Muscle of leg (tissue), 11 donors: ENCODE measurements around the gene INSRR. TPM values are rescaled to one million over a fixed set of nuclear protein-coding genes. Genes with fewer than 3 reads are reported as not detected.

ENCODE experiments used
- DNase-seq: peaks from one replicate; pipeline ENCODE4 v3.0.0; 2013
- H3K27ac ChIP-seq: one replicate; pipeline ENCODE4 v1.5.1; 2013; ENCODE audit warnings: mild to moderate bottlenecking, low read length, control low read depth
- H3K27me3 ChIP-seq: one replicate; pipeline ENCODE4 v1.6.1; 2013; ENCODE audit warnings: low read length; ENCODE audit not compliant: control insufficient read depth, insufficient read depth
- H3K36me3 ChIP-seq: one replicate; pipeline ENCODE4 v1.6.1; 2013; ENCODE audit warnings: low read length; ENCODE audit not compliant: control insufficient read depth, insufficient read depth
- H3K4me1 ChIP-seq: one replicate; pipeline ENCODE4 v1.6.1; 2013; ENCODE audit warnings: low read length; ENCODE audit not compliant: control insufficient read depth, insufficient read depth
- H3K4me3 ChIP-seq: one replicate; pipeline ENCODE4 v1.5.1; 2013; ENCODE audit warnings: low read length, control low read depth
- H3K9me3 ChIP-seq: replicated peaks from 2 replicates; pipeline ENCODE4 v1.6.1; 2013; ENCODE audit warnings: low read depth, low read length; ENCODE audit not compliant: control insufficient read depth
- WGBS: methylation state at CpG from one replicate; pipeline ENCODE4 v1.1.5; 2013; ENCODE audit warnings: missing lambda C conversion rate; ENCODE audit not compliant: insufficient coverage; 5-methylcytosine and 5-hydroxymethylcytosine counted together
- polyA plus RNA-seq, 8 donors: library from polyadenylated mRNA; unstranded; fragments of 120-200 nt; gene quantifications; one replicate each; pipeline versions ENCODE4 v1.2.1 to v1.2.3, GENCODE V29; 2013; ENCODE audit warnings: inconsistent platforms in 1 of 8, low replicate concordance in 1 of 8; ENCODE audit not compliant: insufficient read length in 8 of 8, insufficient read depth in 1 of 8
- total RNA-seq: library from RNA; stranded (reverse); fragments of 120-200 nt; gene quantifications from one replicate; pipeline ENCODE4 v1.2.4, GENCODE V29; 2013

The INSRR gene
- total and polyA plus RNA-seq, 9 donors = 0.18 to 1.2 (median 0.58) TPM

- Histone ChIP-seq H3K9me3 (no peaks in the 10 kb centered on the region), H3K4me1 (peaks cover 9% of the 10 kb centered on the region), H3K4me3 (no peak overlapping the region), H3K36me3 (no peaks in the 10 kb centered on the region), H3K27ac (no peak overlapping the region), H3K27me3 (peaks cover 36% of the 10 kb centered on the region)
- no peak for DNase-seq
- 40% methylated on average over 13 of the region's 16 CpGs for WGBS
Measured at GRCh38 chr1:156874572-156875340, 15.8 kb upstream of the INSRR start.

GRCh38 chr1:156874142-156874541 lies 15.2 kb upstream of the INSRR start:
- H3K36me3 ChIP-seq = no peaks in the 10 kb centered on the region
- peaks cover 9% of the 10 kb centered on the region for H3K4me1 ChIP-seq
- no peaks in the 10 kb centered on the region for H3K9me3 ChIP-seq
- H3K4me3 ChIP-seq = no peak overlapping the region
- H3K27ac ChIP-seq = no peak overlapping the region
- DNase-seq = no peak
- 67% methylated on average over 3 of the region's 5 CpGs for WGBS
- H3K27me3 ChIP-seq = peaks cover 36% of the 10 kb centered on the region

DNA sequence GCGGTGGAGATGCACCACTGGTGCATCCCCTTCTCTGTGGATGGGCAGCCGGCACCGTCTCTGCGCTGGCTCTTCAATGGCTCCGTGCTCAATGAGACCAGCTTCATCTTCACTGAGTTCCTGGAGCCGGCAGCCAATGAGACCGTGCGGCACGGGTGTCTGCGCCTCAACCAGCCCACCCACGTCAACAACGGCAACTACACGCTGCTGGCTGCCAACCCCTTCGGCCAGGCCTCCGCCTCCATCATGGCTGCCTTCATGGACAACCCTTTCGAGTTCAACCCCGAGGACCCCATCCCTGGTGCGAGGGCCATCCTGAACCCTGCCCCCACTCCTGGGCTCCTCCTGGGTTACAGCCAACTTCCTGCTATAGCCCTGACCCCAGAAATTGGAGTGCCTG lies 14.7 kb upstream of the INSRR start:
- DNase-seq = no peak
- WGBS = 90% methylated on average over 13 of the region's 18 CpGs
- peaks cover 32% of the 10 kb centered on the region for H3K27me3 ChIP-seq

GRCh38 chr1:156869455-156869854 lies 10.5 kb upstream of the INSRR start:
- 97% methylated on average over 6 of the region's 9 CpGs for WGBS
- H3K27me3 ChIP-seq = peaks cover 10% of the 10 kb centered on the region
- H3K36me3 ChIP-seq = no peaks in the 10 kb centered on the region
- peaks cover 8% of the 10 kb centered on the region for H3K4me1 ChIP-seq
- H3K9me3 ChIP-seq = no peaks in the 10 kb centered on the region
- no peak overlapping the region for H3K27ac ChIP-seq
- H3K4me3 ChIP-seq = no peak overlapping the region
- DNase-seq = no peak

More for the DNA sequence above, 14.7 kb upstream of the INSRR start:
- no peak overlapping the region for H3K27ac ChIP-seq
- H3K4me3 ChIP-seq = no peak overlapping the region
- no peaks in the 10 kb centered on the region for H3K9me3 ChIP-seq
- H3K36me3 ChIP-seq = no peaks in the 10 kb centered on the region
- H3K4me1 ChIP-seq = peaks cover 9% of the 10 kb centered on the region

- 60% methylated on average over 12 of the region's 13 CpGs for WGBS
- no peaks in the 10 kb centered on the region for H3K36me3 ChIP-seq
- peaks cover 8% of the 10 kb centered on the region for H3K4me1 ChIP-seq
- no peak overlapping the region for H3K27ac ChIP-seq
- peaks cover 17% of the 10 kb centered on the region for H3K27me3 ChIP-seq
- DNase-seq = no peak
- no peaks in the 10 kb centered on the region for H3K9me3 ChIP-seq
- no peak overlapping the region for H3K4me3 ChIP-seq
Measured at GRCh38 chr1:156868341-156868740, 9.4 kb upstream of the INSRR start.

GRCh38 chr1:156866249-156866909 lies 7.5 kb upstream of the INSRR start:
- Histone ChIP-seq H3K27me3 (peaks cover 36% of the 10 kb centered on the region), H3K4me3 (no peak overlapping the region), H3K36me3 (no peaks in the 10 kb centered on the region), H3K9me3 (no peaks in the 10 kb centered on the region), H3K4me1 (peaks cover 11% of the 10 kb centered on the region), H3K27ac (no peak overlapping the region)
- WGBS = no CpG with 5 or more reads among the region's 12 CpGs
- no peak for DNase-seq

DNA sequence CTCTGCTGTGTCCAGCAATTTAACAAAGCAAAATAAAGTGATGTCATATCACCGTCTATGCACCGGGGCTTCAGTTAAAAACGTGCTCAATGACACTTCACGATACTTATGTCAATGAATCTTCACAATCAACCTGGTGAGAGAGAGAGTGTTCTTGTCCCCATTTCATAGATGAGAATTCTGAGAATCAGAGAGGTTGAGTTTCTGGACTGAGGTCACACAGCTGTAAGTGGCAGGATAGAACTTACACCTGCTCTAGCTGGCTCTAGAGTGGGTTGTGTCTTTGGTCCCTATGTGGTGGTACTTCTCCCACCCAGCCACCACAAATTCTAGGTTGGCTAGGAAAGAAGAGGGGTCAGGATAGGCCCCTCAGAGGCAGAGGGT lies 6.9 kb upstream of the INSRR start:
- no peaks in the 10 kb centered on the region for H3K9me3 ChIP-seq
- H3K4me1 ChIP-seq = peaks cover 16% of the 10 kb centered on the region
- H3K27me3 ChIP-seq = peaks cover 41% of the 10 kb centered on the region
- H3K4me3 ChIP-seq = no peak overlapping the region
- no peak for DNase-seq
- no CpG with 5 or more reads among the region's 4 CpGs for WGBS
- no peak overlapping the region for H3K27ac ChIP-seq
- no peaks in the 10 kb centered on the region for H3K36me3 ChIP-seq

DNA sequence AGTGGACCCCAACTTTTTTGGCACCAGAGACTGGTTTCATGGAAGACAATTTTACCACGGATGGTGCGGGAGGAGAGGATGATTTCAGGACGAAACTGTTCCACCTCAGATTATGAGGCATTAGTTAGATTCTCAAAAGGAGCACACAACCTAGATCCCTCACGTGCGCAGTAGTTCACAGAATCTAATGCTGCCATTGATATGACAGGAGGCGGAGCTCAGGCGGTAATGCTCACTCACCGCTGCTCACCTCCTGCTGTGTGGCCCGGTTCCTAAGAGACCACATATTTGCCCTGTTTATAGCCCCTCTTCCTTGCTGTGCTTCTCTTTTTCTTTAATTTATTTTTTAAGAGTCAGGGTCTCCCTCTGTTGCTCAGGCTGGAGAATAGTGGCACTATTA lies 6.3 kb upstream of the INSRR start:
- H3K36me3 ChIP-seq = no peaks in the 10 kb centered on the region
- H3K4me3 ChIP-seq = no peak overlapping the region
- no peaks in the 10 kb centered on the region for H3K9me3 ChIP-seq
- H3K4me1 ChIP-seq = peaks cover 21% of the 10 kb centered on the region
- no peak overlapping the region for H3K27ac ChIP-seq
- peaks cover 47% of the 10 kb centered on the region for H3K27me3 ChIP-seq
- WGBS = 64% methylated on average over 5 of the region's 9 CpGs
- no peak for DNase-seq

DNA sequence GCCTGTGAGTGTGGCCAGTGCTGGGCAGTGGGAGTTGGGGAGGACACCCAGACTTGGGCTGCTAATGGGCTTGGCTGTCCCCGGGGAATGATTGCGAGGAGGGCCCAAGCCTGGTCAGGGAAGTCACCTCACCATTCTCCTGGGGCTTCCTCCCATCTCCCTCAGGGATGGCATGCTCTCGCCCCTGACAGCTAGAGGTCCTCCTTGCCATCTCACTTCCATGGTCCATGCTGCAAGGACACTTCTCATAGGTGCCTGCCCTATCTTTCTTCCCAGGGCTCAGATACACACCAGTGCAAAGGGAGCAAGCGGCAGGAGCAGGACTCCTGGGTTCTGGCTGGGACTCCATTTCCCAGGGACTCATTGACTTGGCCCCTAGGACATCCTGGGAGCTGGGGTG lies 5.9 kb upstream of the INSRR start:
- no peaks in the 10 kb centered on the region for H3K36me3 ChIP-seq
- H3K27me3 ChIP-seq = peaks cover 51% of the 10 kb centered on the region
- no peak for DNase-seq
- WGBS = 67% methylated on average over 1 of the region's 4 CpGs
- H3K4me3 ChIP-seq = no peak overlapping the region
- H3K4me1 ChIP-seq = peaks cover 26% of the 10 kb centered on the region
- H3K27ac ChIP-seq = no peak overlapping the region
- no peaks in the 10 kb centered on the region for H3K9me3 ChIP-seq

- no peak for DNase-seq
- Histone ChIP-seq H3K9me3 (no peaks in the 10 kb centered on the region), H3K4me1 (peaks cover 37% of the 10 kb centered on the region), H3K36me3 (no peaks in the 10 kb centered on the region), H3K27me3 (peaks cover 63% of the 10 kb centered on the region), H3K4me3 (no peak overlapping the region), H3K27ac (no peak overlapping the region)
- 58% methylated on average over 7 of the region's 7 CpGs for WGBS
Measured at GRCh38 chr1:156863631-156864030, 4.7 kb upstream of the INSRR start.
